Activated CD8-positive, alpha-beta memory T cell treated with anti-CD3 and anti-CD28 coated beads, Interleukin-2, amount 50 U/mL, for 1 hour (primary cell): ENCODE data around the gene LHPP.
A peak's percentile ranks its signal among the peaks of the same experiment; 100 is the strongest.
"Not testable (repeated sequence)": the region's sequence is repeated elsewhere in the genome, so short reads cannot be mapped to it uniquely, and the experiment has no call there.

Experiments used
- DNase-seq: peaks from one replicate; pipeline ENCODE4 v3.0.0-alpha.2; 2020; ENCODE audit errors: extremely low read depth

Gene LHPP, protein sequence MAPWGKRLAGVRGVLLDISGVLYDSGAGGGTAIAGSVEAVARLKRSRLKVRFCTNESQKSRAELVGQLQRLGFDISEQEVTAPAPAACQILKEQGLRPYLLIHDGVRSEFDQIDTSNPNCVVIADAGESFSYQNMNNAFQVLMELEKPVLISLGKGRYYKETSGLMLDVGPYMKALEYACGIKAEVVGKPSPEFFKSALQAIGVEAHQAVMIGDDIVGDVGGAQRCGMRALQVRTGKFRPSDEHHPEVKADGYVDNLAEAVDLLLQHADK

DNA sequence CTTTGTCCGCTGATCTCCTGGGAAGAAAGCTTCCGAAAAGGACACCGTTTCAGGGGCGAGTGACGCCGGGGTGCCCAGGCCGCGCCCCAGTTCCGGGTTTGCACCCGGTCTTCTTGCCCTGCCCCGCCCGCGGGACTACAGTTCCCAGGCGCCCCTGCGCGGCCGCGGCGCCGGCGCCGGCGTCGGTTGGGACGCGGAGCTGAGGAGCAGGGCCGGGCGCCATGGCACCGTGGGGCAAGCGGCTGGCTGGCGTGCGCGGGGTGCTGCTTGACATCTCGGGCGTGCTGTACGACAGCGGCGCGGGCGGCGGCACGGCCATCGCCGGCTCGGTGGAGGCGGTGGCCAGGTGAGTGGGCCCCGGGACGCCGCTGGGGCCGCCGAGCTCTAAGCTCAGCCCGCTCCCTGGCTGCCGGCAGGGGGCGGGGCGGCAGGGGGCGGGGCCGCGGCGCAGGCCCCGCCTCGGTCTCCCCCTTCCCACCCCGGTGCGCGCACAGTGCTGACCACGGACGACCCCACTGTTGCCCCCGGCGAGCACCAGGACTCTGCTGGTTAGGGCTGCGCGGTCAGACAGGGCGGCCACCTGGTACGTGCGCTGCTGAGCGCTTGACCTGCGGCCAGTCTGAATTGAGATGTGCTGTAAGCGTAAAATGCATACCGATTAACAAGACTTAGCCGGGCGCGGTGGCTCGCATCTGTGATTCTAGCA is at the start of gene LHPP:
TSS of gene LHPP (plus strand) at position 182 of the 706 bp plus-strand sequence. CDS start at position 222, 40 bp downstream.
- DNase-seq = no peak

- no peak for DNase-seq
These were observed 47.5 kb upstream of the LHPP start for GRCh38 chr10:124414076-124414475.

GRCh38 chr10:124415210-124415609 is 46.4 kb upstream of the LHPP start:
- no peak for DNase-seq

GRCh38 chr10:124416733-124417132 is 44.9 kb upstream of the LHPP start:
- DNase-seq = no peak

GRCh38 chr10:124417895-124418725 is 43.5 kb upstream of the LHPP start:
- DNase-seq = no peak

DNA sequence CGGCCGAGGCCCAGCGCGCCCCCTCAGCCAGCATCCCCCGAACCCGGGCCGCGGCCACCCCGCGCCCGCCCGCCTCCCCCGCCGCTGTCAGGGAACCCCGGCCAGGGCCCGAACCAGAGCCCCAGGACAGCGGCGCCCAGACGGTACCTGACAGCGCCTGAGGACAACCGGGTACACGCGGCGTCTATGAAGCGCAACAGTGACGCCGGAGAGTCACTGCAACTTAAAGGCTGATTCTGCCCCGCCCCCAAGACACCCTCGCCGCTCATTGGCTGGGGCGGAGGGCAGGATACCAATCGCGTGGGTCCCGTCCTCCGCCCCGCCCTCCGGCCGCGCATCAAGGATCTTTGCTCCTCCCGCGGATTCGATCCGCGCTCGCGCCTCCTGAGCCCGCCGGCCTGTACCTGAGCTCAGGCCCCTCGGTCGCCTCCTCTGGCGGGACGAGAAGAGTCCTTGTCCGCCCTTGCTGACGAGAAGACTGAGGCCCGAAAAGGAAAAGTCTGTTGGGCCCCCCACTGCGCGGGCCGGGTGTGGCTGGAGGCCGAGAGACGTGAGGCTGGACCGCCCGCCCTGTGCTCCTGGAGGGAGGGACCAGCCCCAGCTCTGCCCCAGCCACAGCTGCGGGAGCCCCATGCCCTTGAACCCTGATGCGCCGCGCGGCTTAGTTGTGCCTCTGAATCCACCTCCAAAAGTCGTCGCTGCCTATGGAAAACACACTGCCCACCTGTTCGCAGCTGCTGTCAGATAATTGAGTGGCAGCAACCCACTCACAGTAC is 42.7 kb upstream of the LHPP start, which contains the start of gene OAT:
TSS of gene OAT (minus strand) at position 198 of the 776 bp plus-strand sequence. CDS start 6,752 bp downstream, outside the sequence.
- peak; percentile 91 for DNase-seq

DNA sequence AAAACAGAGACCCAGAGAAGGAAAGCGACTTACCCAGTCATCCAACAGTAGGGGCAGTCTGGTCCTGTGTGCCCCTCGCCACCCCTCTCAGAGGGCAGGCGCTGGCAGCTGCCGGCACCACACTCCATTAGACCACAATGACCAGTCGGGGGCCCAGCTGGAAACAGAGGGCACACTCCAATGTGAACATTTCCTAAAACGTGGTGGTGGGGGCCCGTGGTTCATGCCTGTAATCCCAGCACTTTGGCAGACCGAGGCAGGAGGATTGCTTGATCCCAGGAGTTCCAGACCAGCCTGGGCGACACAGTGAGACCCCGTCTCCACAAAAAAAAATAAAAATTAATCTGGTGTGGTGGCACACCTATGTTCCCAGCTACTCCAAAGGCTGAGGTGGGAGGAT is 42.0 kb upstream of the LHPP start:
- no peak for DNase-seq

GRCh38 chr10:124420254-124420653 is 41.4 kb upstream of the LHPP start:
- no peak for DNase-seq

GRCh38 chr10:124422742-124423141 is 38.9 kb upstream of the LHPP start:
- DNase-seq = no peak

- DNase-seq = no peak
These were observed 37.8 kb upstream of the LHPP start for GRCh38 chr10:124423813-124424212.

- DNase-seq = no peak
These were observed 36.2 kb upstream of the LHPP start for GRCh38 chr10:124425227-124425962.

- DNase-seq = no peak
These were observed 33.3 kb upstream of the LHPP start for GRCh38 chr10:124428207-124428777.

- no peak for DNase-seq
These were observed 32.0 kb upstream of the LHPP start for GRCh38 chr10:124429576-124429975.

- DNase-seq = no peak
These were observed 31.5 kb upstream of the LHPP start for GRCh38 chr10:124430077-124430476.

GRCh38 chr10:124433461-124433860 is 28.2 kb upstream of the LHPP start:
- DNase-seq = no peak

- not testable (repeated sequence) for DNase-seq
These were observed 25.9 kb upstream of the LHPP start for GRCh38 chr10:124435683-124436082.

DNA sequence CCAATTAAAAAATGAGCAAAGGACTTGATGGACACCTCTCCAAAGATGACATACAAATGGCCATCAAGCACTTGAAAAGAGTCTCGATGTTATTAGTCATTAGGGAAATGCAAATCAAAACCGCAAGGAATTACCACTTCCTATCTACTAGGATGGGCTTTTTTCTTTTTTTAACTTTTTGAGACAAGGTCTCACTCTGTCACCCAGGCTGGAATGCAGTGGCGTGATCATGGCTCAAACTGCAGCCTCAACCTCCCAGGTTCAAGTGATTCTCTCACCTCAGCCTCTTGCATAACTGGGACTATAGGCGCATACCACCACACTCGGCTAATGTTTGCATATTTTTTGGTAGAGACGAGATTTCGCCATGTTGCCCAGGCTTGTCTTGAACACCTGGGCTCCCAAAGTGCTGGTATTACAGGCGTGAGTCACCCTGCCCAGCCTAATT is 25.4 kb upstream of the LHPP start:
- no peak for DNase-seq

DNA sequence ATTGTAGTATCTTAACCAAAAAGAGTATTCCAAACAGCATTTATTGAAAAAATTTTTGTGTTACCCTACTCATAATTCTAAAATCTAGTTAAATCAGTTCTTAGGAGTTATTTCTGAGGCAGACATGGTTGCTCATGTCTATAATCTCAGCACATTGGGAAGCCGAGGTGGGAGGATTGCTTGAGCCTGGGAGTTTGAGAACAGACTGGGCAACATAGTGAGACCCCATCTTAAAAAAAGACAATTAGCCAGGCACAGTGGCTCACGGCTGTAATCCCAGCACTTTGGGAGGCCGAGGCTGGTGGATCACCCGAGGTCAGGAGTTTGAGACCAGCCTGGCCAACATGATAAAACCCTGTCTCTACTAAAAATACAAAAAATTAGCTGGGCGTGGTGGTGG is 19.9 kb upstream of the LHPP start:
- not testable (repeated sequence) for DNase-seq

DNA sequence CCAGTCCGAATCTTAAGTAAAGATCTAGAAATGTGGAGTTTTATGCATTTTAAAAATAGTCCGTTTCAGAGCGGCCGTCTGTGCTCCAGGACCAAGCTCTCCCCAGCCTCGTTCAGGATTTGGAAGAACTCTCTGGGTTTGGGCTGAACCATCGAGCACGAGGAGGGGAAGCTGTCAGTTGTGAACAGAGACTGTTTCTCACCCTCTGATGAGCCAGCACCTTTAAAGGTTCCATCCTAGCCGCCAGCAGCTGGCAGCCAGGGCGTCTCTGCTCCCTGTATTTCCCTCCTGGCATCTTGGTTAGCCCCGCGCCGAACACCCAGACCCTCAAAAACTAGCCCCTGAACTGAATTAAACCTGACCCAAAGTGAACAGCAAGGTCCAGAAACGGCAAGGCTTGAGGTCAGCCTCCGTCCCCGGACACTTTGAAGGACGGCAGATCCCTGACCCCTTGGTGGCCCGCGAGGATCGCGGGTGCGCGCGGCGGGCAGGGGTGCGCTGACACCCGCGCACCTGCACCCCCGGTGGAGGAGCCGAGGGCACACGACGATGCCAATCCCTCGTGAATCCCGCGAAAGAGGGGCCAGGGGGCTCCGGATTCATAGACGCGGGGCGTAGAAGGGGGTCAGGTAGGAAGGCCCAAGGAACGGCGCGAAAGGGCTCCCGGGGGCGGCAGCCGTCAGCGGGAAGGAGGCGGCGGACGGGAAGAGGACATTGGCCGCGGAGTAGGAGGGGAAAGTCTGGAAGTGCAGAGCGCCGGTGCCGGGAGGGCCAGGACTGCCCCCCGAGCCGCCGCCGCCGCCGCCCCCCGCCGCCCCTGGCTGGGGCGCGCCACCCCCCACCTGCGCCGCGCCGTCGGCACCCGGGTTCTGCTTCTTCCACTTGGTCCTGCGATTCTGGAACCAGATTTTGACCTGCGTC is 14.5 kb upstream of the LHPP start:
- DNase-seq = no peak
